Measurements from ENCODE around the gene MSI2. TPM values are rescaled to one million over a fixed set of nuclear protein-coding genes. Genes with fewer than 3 reads are reported as not detected.

MSI2 gene
- total RNA-seq, 1 donor: 23.2 TPM

- Histone ChIP-seq H3K27me3 (ENCODE audit: insufficient read depth, low read length) (no peaks in the 10 kb centered on the region), H4K20me1 (ENCODE audit: insufficient read depth, low read length) (peaks cover 6% of the 10 kb centered on the region), H3K4me3 (ENCODE audit: insufficient read depth, low read length) (no peak overlapping the region), H3K4me1 (ENCODE audit: insufficient read depth, low read length) (no peaks in the 10 kb centered on the region), H3K36me3 (ENCODE audit: insufficient read depth, low read length) (no peaks in the 10 kb centered on the region), H3K79me2 (ENCODE audit: insufficient read depth, low read length) (no peaks in the 10 kb centered on the region), H3K4me2 (ENCODE audit: insufficient read depth, low read length) (no peak overlapping the region), H2AFZ (ENCODE audit: low read length) (no peak overlapping the region), H3K9me3 (ENCODE audit: low read depth, low read length) (no peaks in the 10 kb centered on the region), H3K27ac (ENCODE audit: low read depth, low read length) (no peak overlapping the region)
- TF ChIP-seq, protein P1, sequence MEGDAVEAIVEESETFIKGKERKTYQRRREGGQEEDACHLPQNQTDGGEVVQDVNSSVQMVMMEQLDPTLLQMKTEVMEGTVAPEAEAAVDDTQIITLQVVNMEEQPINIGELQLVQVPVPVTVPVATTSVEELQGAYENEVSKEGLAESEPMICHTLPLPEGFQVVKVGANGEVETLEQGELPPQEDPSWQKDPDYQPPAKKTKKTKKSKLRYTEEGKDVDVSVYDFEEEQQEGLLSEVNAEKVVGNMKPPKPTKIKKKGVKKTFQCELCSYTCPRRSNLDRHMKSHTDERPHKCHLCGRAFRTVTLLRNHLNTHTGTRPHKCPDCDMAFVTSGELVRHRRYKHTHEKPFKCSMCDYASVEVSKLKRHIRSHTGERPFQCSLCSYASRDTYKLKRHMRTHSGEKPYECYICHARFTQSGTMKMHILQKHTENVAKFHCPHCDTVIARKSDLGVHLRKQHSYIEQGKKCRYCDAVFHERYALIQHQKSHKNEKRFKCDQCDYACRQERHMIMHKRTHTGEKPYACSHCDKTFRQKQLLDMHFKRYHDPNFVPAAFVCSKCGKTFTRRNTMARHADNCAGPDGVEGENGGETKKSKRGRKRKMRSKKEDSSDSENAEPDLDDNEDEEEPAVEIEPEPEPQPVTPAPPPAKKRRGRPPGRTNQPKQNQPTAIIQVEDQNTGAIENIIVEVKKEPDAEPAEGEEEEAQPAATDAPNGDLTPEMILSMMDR (IDR thresholded peaks at IDR 0.05; ENCODE audit: extremely low read depth, low read depth, low read length): no peak
- DNase-seq (ENCODE audit: insufficient read length, low spot score, missing footprints): no peak
Measured at GRCh38 chr17:57355090-57355859, 99.0 kb downstream of the MSI2 start.

DNA sequence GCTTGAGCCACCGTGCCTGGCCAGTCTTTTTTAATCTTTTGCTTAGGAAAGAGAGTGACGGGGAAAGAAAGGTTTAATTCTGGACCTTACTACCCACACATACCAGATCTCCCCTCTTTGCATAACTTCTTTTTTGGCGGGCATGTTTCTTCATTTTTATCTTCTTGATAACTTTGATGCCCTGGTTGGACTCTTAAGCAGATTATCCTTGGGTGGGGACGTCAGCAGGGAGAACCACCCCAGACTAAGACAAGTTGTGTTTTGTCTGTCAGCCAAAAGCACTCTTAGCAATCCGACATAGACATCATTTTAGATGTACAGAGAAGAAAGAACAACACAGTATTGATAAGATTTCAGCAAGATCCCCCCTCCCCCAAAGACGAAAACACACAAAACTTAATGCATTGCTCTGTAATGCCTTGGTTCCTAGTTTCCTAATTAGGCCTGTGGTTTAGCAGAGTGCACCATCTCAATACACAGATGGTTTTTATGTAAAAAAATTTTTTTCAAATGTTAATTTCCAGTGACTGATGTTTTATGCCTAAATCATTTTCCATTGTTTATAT lies 99.9 kb downstream of the MSI2 start:
- Histone ChIP-seq H3K4me3 (ENCODE audit: insufficient read depth, low read length) (no peak overlapping the region), H3K4me1 (ENCODE audit: insufficient read depth, low read length) (no peaks in the 10 kb centered on the region), H4K20me1 (ENCODE audit: insufficient read depth, low read length) (peaks cover 6% of the 10 kb centered on the region), H3K36me3 (ENCODE audit: insufficient read depth, low read length) (no peaks in the 10 kb centered on the region), H3K79me2 (ENCODE audit: insufficient read depth, low read length) (no peaks in the 10 kb centered on the region), H3K9me3 (ENCODE audit: low read depth, low read length) (no peaks in the 10 kb centered on the region), H2AFZ (ENCODE audit: low read length) (no peak overlapping the region), H3K27me3 (ENCODE audit: insufficient read depth, low read length) (no peaks in the 10 kb centered on the region), H3K27ac (ENCODE audit: low read depth, low read length) (no peak overlapping the region), H3K4me2 (ENCODE audit: insufficient read depth, low read length) (no peak overlapping the region)
- TF ChIP-seq, protein P1 (IDR thresholded peaks at IDR 0.05; ENCODE audit: extremely low read depth, low read depth, low read length): no peak
- DNase-seq (ENCODE audit: insufficient read length, low spot score, missing footprints): no peak

- DNase-seq (ENCODE audit: insufficient read length, low spot score, missing footprints): no peak
- Histone ChIP-seq H3K4me2 (ENCODE audit: insufficient read depth, low read length) (no peak overlapping the region), H3K4me3 (ENCODE audit: insufficient read depth, low read length) (no peak overlapping the region), H3K27ac (ENCODE audit: low read depth, low read length) (no peak overlapping the region), H3K36me3 (ENCODE audit: insufficient read depth, low read length) (no peaks in the 10 kb centered on the region), H3K79me2 (ENCODE audit: insufficient read depth, low read length) (no peaks in the 10 kb centered on the region), H4K20me1 (ENCODE audit: insufficient read depth, low read length) (peaks cover 6% of the 10 kb centered on the region), H3K27me3 (ENCODE audit: insufficient read depth, low read length) (no peaks in the 10 kb centered on the region), H3K9me3 (ENCODE audit: low read depth, low read length) (no peaks in the 10 kb centered on the region), H2AFZ (ENCODE audit: low read length) (no peak overlapping the region), H3K4me1 (ENCODE audit: insufficient read depth, low read length) (no peaks in the 10 kb centered on the region)
- TF ChIP-seq, protein P1 (IDR thresholded peaks at IDR 0.05; ENCODE audit: extremely low read depth, low read depth, low read length): no peak
Measured at GRCh38 chr17:57356719-57357391, 100.5 kb downstream of the MSI2 start.

DNA sequence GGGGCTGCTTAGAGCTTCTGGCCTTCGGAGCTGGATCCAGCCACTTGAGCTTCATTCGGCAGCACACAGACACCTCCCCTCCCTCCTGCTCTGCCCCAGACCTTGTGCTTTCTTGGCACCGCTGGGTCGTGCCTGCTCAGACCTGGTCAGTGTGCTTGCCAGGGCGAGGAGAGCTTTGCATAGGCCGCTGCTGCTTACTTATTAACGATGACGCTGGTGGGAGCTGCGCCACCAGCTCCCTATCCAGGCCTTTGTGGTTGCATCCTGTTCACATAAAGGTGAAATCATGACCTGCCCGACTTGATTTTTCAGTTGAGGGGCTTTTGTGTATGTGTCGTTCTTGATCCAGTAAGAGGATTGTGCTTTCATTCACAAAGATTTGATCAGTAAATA lies 101.1 kb downstream of the MSI2 start:
- no peaks in the 10 kb centered on the region for H3K79me2 ChIP-seq (ENCODE audit: insufficient read depth, low read length)
- DNase-seq (ENCODE audit: insufficient read length, low spot score, missing footprints): no peak

More for the DNA sequence above, 101.1 kb downstream of the MSI2 start:
- Histone ChIP-seq H2AFZ (ENCODE audit: low read length) (no peak overlapping the region), H3K36me3 (ENCODE audit: insufficient read depth, low read length) (no peaks in the 10 kb centered on the region), H3K4me2 (ENCODE audit: insufficient read depth, low read length) (no peak overlapping the region), H3K4me1 (ENCODE audit: insufficient read depth, low read length) (no peaks in the 10 kb centered on the region), H3K27ac (ENCODE audit: low read depth, low read length) (no peak overlapping the region), H3K4me3 (ENCODE audit: insufficient read depth, low read length) (no peak overlapping the region), H3K9me3 (ENCODE audit: low read depth, low read length) (no peaks in the 10 kb centered on the region), H3K27me3 (ENCODE audit: insufficient read depth, low read length) (no peaks in the 10 kb centered on the region), H4K20me1 (ENCODE audit: insufficient read depth, low read length) (peaks cover 6% of the 10 kb centered on the region)
- TF ChIP-seq, protein P1 (IDR thresholded peaks at IDR 0.05; ENCODE audit: extremely low read depth, low read depth, low read length): no peak
